HCT116 (cell line): ENCODE measurements around the gene MBD3. TPM values are rescaled to one million over a fixed set of nuclear protein-coding genes. Genes with fewer than 3 reads are reported as not detected.

Experiments used
- ATAC-seq: fragments of 200-7000 bp; cut with Tn5 transposase; 2 replicates; pipeline ENCODE4 v1.9.1; 2020; ENCODE audit warnings: mild to moderate bottlenecking, moderate library complexity
- BruUV-seq: library from RNA; stranded (reverse); fragments of 400-500 nt; replicated peaks from 2 replicates; lab custom pipeline; 2021; lab: Mats Ljungman, UMichigan
- CTCF ChIA-PET: fragments of 300-600 bp; sonication (Branson Sonifier 250); formaldehyde crosslinking; loops from one replicate; lab custom pipeline; 2021; ENCODE audit warnings: antibody characterized with exemption; lab: Charles Lee
- POLR2A ChIA-PET: fragments of 300-600, 350-600 bp; sonication (Branson Sonifier 250); formaldehyde crosslinking; loops from one replicate; lab custom pipeline; 2021; ENCODE audit warnings: antibody characterized with exemption; lab: Charles Lee
- RAD21 ChIA-PET, 2 experiments: fragments of 300-600 bp; sonication (Branson Sonifier 250); formaldehyde crosslinking; loops; one replicate each; lab custom pipeline; 2023; ENCODE audit warnings: low total read pairs in 2 of 2; ENCODE audit not compliant: uncharacterized antibody in 2 of 2, unreplicated experiment in 2 of 2, low non-redundant PET in 1 of 2; lab: Charles Lee
- DNase-seq: peaks from one replicate; pipeline ENCODE4 v3.0.0-alpha.2; 2010; ENCODE audit warnings: low read depth, low spot score
- H2AFZ ChIP-seq: fragments of 200-600 bp; shearing (Covaris generic), sonication (generic); 2 replicates; pipeline ENCODE4 v1.6.1; 2017; ENCODE audit warnings: low read depth, mixed run types, mixed read lengths, antibody characterized with exemption, low read length; ENCODE audit not compliant: poor library complexity, severe bottlenecking
- H3K27ac ChIP-seq: 2 replicates; pipeline ENCODE4 v1.5.1; 2012; ENCODE audit warnings: low read depth, low read length
- H3K27me3 ChIP-seq: fragments of 200-600 bp; sonication (generic); 2 replicates; pipeline ENCODE4 v1.6.1; 2016; ENCODE audit warnings: mixed run types, low read length, mixed read lengths; ENCODE audit not compliant: insufficient read depth
- H3K36me3 ChIP-seq, 2 experiments: fragments of 200-500 bp in 1 of 2; fragments of 200-600 bp in 1 of 2; sonication (Bioruptor generic) in 1 of 2; sonication (generic) in 1 of 2; 2 replicates each; pipeline versions ENCODE4 v1.5.1 to v1.6.1; 2014 to 2016; ENCODE audit warnings: low read length in 2 of 2, inconsistent platforms in 1 of 2, mixed read lengths in 1 of 2, mixed run types in 1 of 2; ENCODE audit not compliant: insufficient read depth in 2 of 2, control insufficient read depth in 1 of 2
- H3K4me1 ChIP-seq, 2 experiments: fragments of 200-600 bp in 1 of 2; sonication (generic) in 1 of 2; 2 replicates each; pipeline versions ENCODE4 v1.5.1 to v1.6.1; 2012 to 2017; ENCODE audit warnings: low read length in 2 of 2, inconsistent platforms in 1 of 2, mild to moderate bottlenecking in 1 of 2, mixed read lengths in 1 of 2, mixed run types in 1 of 2, moderate library complexity in 1 of 2; ENCODE audit not compliant: insufficient read depth in 2 of 2, control insufficient read depth in 1 of 2
- H3K4me2 ChIP-seq: fragments of 200-600 bp; sonication (generic); 2 replicates; pipeline ENCODE4 v1.6.1; 2017; ENCODE audit warnings: mixed run types, low read length, mixed read lengths
- H3K4me3 ChIP-seq, 2 experiments: fragments of 200-600 bp in 1 of 2; sonication (generic) in 1 of 2; replicated peaks in 1 of 2; 2 replicates each; pipeline ENCODE4 v1.5.1; 2011 to 2016; ENCODE audit warnings: low read length in 2 of 2, control low read depth in 1 of 2, low read depth in 1 of 2, mild to moderate bottlenecking in 1 of 2, mixed read lengths in 1 of 2, mixed run types in 1 of 2
- H3K79me2 ChIP-seq: fragments of 200-600 bp; sonication (generic); 2 replicates; pipeline ENCODE4 v1.6.1; 2017; ENCODE audit warnings: mild to moderate bottlenecking, mixed run types, low read length, moderate library complexity, mixed read lengths; ENCODE audit not compliant: insufficient read depth
- H3K9ac ChIP-seq: fragments of 200-600 bp; sonication (generic); 2 replicates; pipeline ENCODE4 v1.6.1; 2016; ENCODE audit warnings: low read length, mixed read lengths
- H3K9me2 ChIP-seq: fragments of 200-600 bp; sonication (generic), shearing (Covaris generic); 2 replicates; pipeline ENCODE4 v1.6.1; 2017; ENCODE audit warnings: mixed run types, mild to moderate bottlenecking, moderate library complexity; ENCODE audit not compliant: insufficient read depth
- H3K9me3 ChIP-seq, 2 experiments: fragments of 200-500 bp in 1 of 2; fragments of 200-600 bp in 1 of 2; sonication (Bioruptor generic) in 1 of 2; sonication (generic) in 1 of 2; 2 replicates each; pipeline ENCODE4 v1.6.1; 2014 to 2017; ENCODE audit warnings: low read length in 2 of 2, mixed read lengths in 2 of 2, inconsistent platforms in 1 of 2, low read depth in 1 of 2, mild to moderate bottlenecking in 1 of 2, mixed run types in 1 of 2, moderate library complexity in 1 of 2; ENCODE audit not compliant: control insufficient read depth in 1 of 2, insufficient read depth in 1 of 2
- H4K20me1 ChIP-seq: fragments of 200-600 bp; sonication (generic), shearing (Covaris generic); 2 replicates; pipeline ENCODE4 v1.6.1; 2017; ENCODE audit warnings: mixed run types, mild to moderate bottlenecking, moderate library complexity; ENCODE audit not compliant: insufficient read depth
- CTCF ChIP-seq, 3 experiments: fragments of 200-600 bp in 1 of 3; sonication (generic) in 1 of 3; IDR thresholded peaks in 2 of 3; conservative IDR thresholded peaks in 1 of 3; 2 replicates each; pipeline ENCODE4 v1.5.1; 2012 to 2017; ENCODE audit warnings: low read depth in 2 of 3, low read length in 2 of 3, antibody characterized with exemption in 1 of 3, borderline replicate concordance in 1 of 3, control low read depth in 1 of 3, mild to moderate bottlenecking in 1 of 3, mixed read lengths in 1 of 3, mixed run types in 1 of 3, moderate library complexity in 1 of 3; ENCODE audit not compliant: insufficient read depth in 1 of 3
- EZH2phosphoT487 ChIP-seq: fragments of 200-600 bp; IDR thresholded peaks from 2 replicates; pipeline ENCODE4 v1.6.1; 2018; ENCODE audit warnings: antibody characterized with exemption, borderline replicate concordance
- FOSL1 ChIP-seq: IDR thresholded peaks from 2 replicates; pipeline ENCODE4 v1.6.1; 2012; ENCODE audit warnings: low read depth
- SIN3A ChIP-seq: IDR thresholded peaks from 2 replicates; pipeline ENCODE4 v1.6.1; 2012; ENCODE audit warnings: low read depth
- SP1 ChIP-seq: IDR thresholded peaks from 2 replicates; pipeline ENCODE4 v1.6.1; 2012; ENCODE audit warnings: low read depth
- SRF ChIP-seq: IDR thresholded peaks from 2 replicates; pipeline ENCODE4 v1.6.1; 2012; ENCODE audit warnings: low read depth
- TCF7L2 ChIP-seq: IDR thresholded peaks from 2 replicates; pipeline ENCODE4 v1.7.0; 2011; ENCODE audit warnings: borderline replicate concordance, inconsistent platforms; ENCODE audit not compliant: insufficient read depth, insufficient read length; ENCODE audit errors: extremely low read depth
- YY1 ChIP-seq: IDR thresholded peaks from 2 replicates; pipeline ENCODE4 v1.6.1; 2011; ENCODE audit warnings: low read length, low read depth, moderate library complexity, mild to moderate bottlenecking; ENCODE audit not compliant: insufficient replicate concordance; ENCODE audit errors: extremely low read depth
- ZBTB33 ChIP-seq: IDR thresholded peaks from 2 replicates; pipeline ENCODE4 v1.6.1; 2011; ENCODE audit warnings: mild to moderate bottlenecking, low read length, moderate library complexity; ENCODE audit not compliant: insufficient replicate concordance; ENCODE audit errors: extremely low read depth
- ZNF274 ChIP-seq: fragments of 200-500 bp; sonication (Bioruptor generic); IDR thresholded peaks from 2 replicates; pipeline ENCODE4 v1.6.1; 2014; ENCODE audit warnings: mild to moderate bottlenecking, low read depth, low read length, inconsistent platforms
- intact Hi-C: fragments of 100-400 bp; cut with micrococcal nuclease; formaldehyde crosslinking; loops from 2 replicates; pipeline ENCODE4 v1.10.0; 2022
- total RNA-seq: library from RNA; stranded (reverse); gene quantifications from one replicate; pipeline ENCODE4 v1.2.1, GENCODE V29; 2021; ENCODE audit not compliant: unreplicated experiment

Gene MBD3
- total RNA-seq, 1 experiment from 2014 or later, result 85.7 TPM

GRCh38 chr19:1606138-1606651 lies 13.5 kb upstream of the MBD3 start:
- TF ChIP-seq YY1, result no peak
- no peak for TF ChIP-seq TCF7L2
- no peak for TF ChIP-seq ZBTB33
- TF ChIP-seq CTCF (IDR thresholded peaks at IDR 0.05 in 2 of 3, conservative IDR thresholded peaks at IDR 0.05 in 1 of 3; ENCODE audit: borderline replicate concordance in 1 of 3, insufficient read depth in 1 of 3, low read depth in 2 of 3, low read length in 2 of 3), result no peak; a peak in 1 of 6 replicates
- TF ChIP-seq SRF, result no peak
- TF ChIP-seq ZNF274, result no peak
- TF ChIP-seq EZH2phosphoT487, result no peak
- TF ChIP-seq SP1, result no peak
- TF ChIP-seq SIN3A, result no peak
- TF ChIP-seq FOSL1, result no peak
- POLR2A ChIA-PET, result interaction anchor here (0.6 to 0.9 kb wide), 2 partner anchors 16 to 141 kb away, joined by 3 read pairs; no protein-coding TSS in a partner anchor
- BruUV-seq, result no TSS peak
- Histone ChIP-seq H3K4me3 (peak overlapping the region; percentile 65 to 97), H3K36me3 (peaks cover 5 to 7% of the 10 kb centered on the region in 2 experiments; a peak in 2 of 4 replicates), H2AFZ (no peak overlapping the region), H3K4me1 (peaks cover 18 to 55% of the 10 kb centered on the region in 2 experiments; a peak in 3 of 4 replicates), H3K27ac (peak overlapping the region; percentile 81), H3K9ac (peak overlapping the region; percentile 99), H3K9me3 (no peaks in the 10 kb centered on the region), H3K9me2 (no peaks in the 10 kb centered on the region), H3K79me2 (peaks cover 41% of the 10 kb centered on the region), H3K4me2 (peak overlapping the region; percentile 91), H3K27me3 (no peaks in the 10 kb centered on the region), H4K20me1 (0 out of 2 replicates have a peak, but pooled peaks cover 3% of the 10 kb centered on the region)
- intact Hi-C loops, result loop anchor here (10.0 kb wide), 1 partner anchor 209 kb away; the partner anchor contains the start of gene ATP8B3
- CTCF ChIA-PET, result interaction anchor here (1.2 kb wide), 1 partner anchor 47 kb away, joined by 3 read pairs; no protein-coding TSS in a partner anchor
- RAD21 ChIA-PET, result no interaction called here
- DNase-seq, result no peak
- ATAC-seq, result no peak
